ENCODE results near the gene SRRT. TPM values are rescaled to one million over a fixed set of nuclear protein-coding genes. Genes with fewer than 3 reads are reported as not detected.

SRRT gene
- total RNA-seq, 1 donor from 2014 or later = 60.4 TPM

DNA sequence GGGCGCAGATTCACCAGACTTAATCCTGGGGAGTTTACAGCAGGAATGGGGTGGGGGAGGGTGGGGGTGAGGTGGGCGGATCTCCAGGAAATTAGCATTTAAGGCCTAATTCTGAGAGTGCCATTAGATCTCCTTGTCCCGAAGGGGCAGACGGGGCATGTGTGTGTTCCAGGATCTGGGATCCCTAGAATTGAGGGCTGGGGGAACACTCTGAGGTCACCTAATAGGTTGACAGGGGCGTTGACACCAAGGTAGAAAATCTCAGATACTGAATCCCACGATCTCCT, 38.1 kb upstream of the SRRT start:
- peaks cover 34% of the 10 kb centered on the region for H3K4me1 Mint-ChIP-seq
- DNase-seq (ENCODE audit: low spot score) = no peak
- H3K4me3 Mint-ChIP-seq = peak overlapping the region; percentile 82
- H3K27ac Mint-ChIP-seq = peak overlapping the region; percentile 94
- H3K36me3 Mint-ChIP-seq = no peaks in the 10 kb centered on the region
- no peak overlapping the region for H3K9ac ChIP-seq
- peaks cover 4% of the 10 kb centered on the region for H3K27me3 Mint-ChIP-seq (ENCODE audit: insufficient read depth, low read depth)
- H3K27ac ChIP-seq = peak overlapping the region; percentile 94
- H3K27me3 ChIP-seq = no peaks in the 10 kb centered on the region
- no peaks in the 10 kb centered on the region for H3K79me2 ChIP-seq (ENCODE audit: low read depth)
- no peaks in the 10 kb centered on the region for H3K9me3 ChIP-seq (ENCODE audit: low read depth)
- H4K20me1 ChIP-seq (ENCODE audit: low read depth) = no peaks in the 10 kb centered on the region
- no peaks in the 10 kb centered on the region for H3K9me3 Mint-ChIP-seq
- H3K36me3 ChIP-seq = no peaks in the 10 kb centered on the region
- no peak overlapping the region for H2AFZ ChIP-seq (replicated peaks)
- TF ChIP-seq CTCF (IDR thresholded peaks at IDR 0.05) (no peak), EZH2 (IDR thresholded peaks at IDR 0.05) (no peak), EZH2phosphoT487 (IDR thresholded peaks at IDR 0.05) (no peak)
- peak overlapping the region; percentile 68 for H3K4me2 ChIP-seq
- peaks cover 25% of the 10 kb centered on the region for H3K4me1 ChIP-seq
- peak overlapping the region; percentile 43 for H3K4me3 ChIP-seq
- peaks cover 50% of the 10 kb centered on the region for H3F3A ChIP-seq (ENCODE audit: low read depth)

- H3K4me3 Mint-ChIP-seq = peak overlapping the region; percentile 82
- Histone ChIP-seq H3K4me2 (peak overlapping the region; percentile 68), H3K4me3 (peak overlapping the region; percentile 43)
Measured at GRCh38 chr7:100837099-100837836, 37.6 kb upstream of the SRRT start.

GRCh38 chr7:100839361-100839760, 35.5 kb upstream of the SRRT start:
- no peaks in the 10 kb centered on the region for H3K36me3 ChIP-seq

More at GRCh38 chr7:100837099-100837836, 37.6 kb upstream of the SRRT start:
- Mint-ChIP-seq H3K9me3 (no peaks in the 10 kb centered on the region), H3K27ac (peak overlapping the region; percentile 94), H3K27me3 (ENCODE audit: insufficient read depth, low read depth) (peaks cover 4% of the 10 kb centered on the region), H3K36me3 (no peaks in the 10 kb centered on the region), H3K4me1 (peaks cover 36% of the 10 kb centered on the region)
- H3K36me3 ChIP-seq = no peaks in the 10 kb centered on the region
- H3F3A ChIP-seq (ENCODE audit: low read depth) = peaks cover 50% of the 10 kb centered on the region
- peak; percentile 96 for DNase-seq (ENCODE audit: low spot score)
- no peak overlapping the region for H3K9ac ChIP-seq
- peaks cover 25% of the 10 kb centered on the region for H3K4me1 ChIP-seq
- no peak overlapping the region for H2AFZ ChIP-seq (replicated peaks)
- no peaks in the 10 kb centered on the region for H3K27me3 ChIP-seq
- no peaks in the 10 kb centered on the region for H3K9me3 ChIP-seq (ENCODE audit: low read depth)
- no peaks in the 10 kb centered on the region for H3K79me2 ChIP-seq (ENCODE audit: low read depth)
- no peaks in the 10 kb centered on the region for H4K20me1 ChIP-seq (ENCODE audit: low read depth)
- H3K27ac ChIP-seq = peak overlapping the region; percentile 94
- TF ChIP-seq CTCF (IDR thresholded peaks at IDR 0.05) (no peak), EZH2 (IDR thresholded peaks at IDR 0.05) (no peak), EZH2phosphoT487 (IDR thresholded peaks at IDR 0.05) (no peak)

More at GRCh38 chr7:100839361-100839760, 35.5 kb upstream of the SRRT start:
- Histone ChIP-seq H2AFZ (replicated peaks) (no peak overlapping the region), H3K9ac (no peak overlapping the region), H3K4me1 (peaks cover 25% of the 10 kb centered on the region), H3K9me3 (ENCODE audit: low read depth) (no peaks in the 10 kb centered on the region), H4K20me1 (ENCODE audit: low read depth) (no peaks in the 10 kb centered on the region), H3K27me3 (no peaks in the 10 kb centered on the region), H3K79me2 (ENCODE audit: low read depth) (no peaks in the 10 kb centered on the region), H3K4me3 (no peak overlapping the region), H3K4me2 (no peak overlapping the region), H3K27ac (no peak overlapping the region), H3F3A (ENCODE audit: low read depth) (peaks cover 50% of the 10 kb centered on the region)
- H3K4me1 Mint-ChIP-seq = peaks cover 36% of the 10 kb centered on the region
- H3K4me3 Mint-ChIP-seq = no peak overlapping the region
- TF ChIP-seq EZH2phosphoT487 (IDR thresholded peaks at IDR 0.05) = no peak
- no peak for TF ChIP-seq CTCF (IDR thresholded peaks at IDR 0.05)
- no peak for TF ChIP-seq EZH2 (IDR thresholded peaks at IDR 0.05)
- no peak overlapping the region for H3K27ac Mint-ChIP-seq
- no peak for DNase-seq (ENCODE audit: low spot score)
- H3K9me3 Mint-ChIP-seq = no peaks in the 10 kb centered on the region
- H3K27me3 Mint-ChIP-seq (ENCODE audit: insufficient read depth, low read depth) = peaks cover under 1% of the 10 kb centered on the region
- H3K36me3 Mint-ChIP-seq = no peaks in the 10 kb centered on the region
